Esophagus (tissue), 2 donors: ENCODE data around the gene SLC2A11. TPM values are rescaled to one million over a fixed set of nuclear protein-coding genes. Genes with fewer than 3 reads are reported as not detected.

Source experiments
- H3K27ac ChIP-seq, 2 donors: one replicate each; pipeline ENCODE4 v1.5.1; 2013; ENCODE audit warnings: low read depth in 2 of 2, mild to moderate bottlenecking in 2 of 2, inconsistent platforms in 1 of 2, low read length in 1 of 2, moderate library complexity in 1 of 2
- H3K27me3 ChIP-seq, 2 donors: one replicate each; pipeline ENCODE4 v1.6.1; 2013; ENCODE audit warnings: low read length in 2 of 2, control low read depth in 1 of 2, mild to moderate bottlenecking in 1 of 2; ENCODE audit not compliant: insufficient read depth in 2 of 2, control insufficient read depth in 1 of 2
- H3K36me3 ChIP-seq, 2 donors: one replicate each; pipeline ENCODE4 v1.6.1; 2013; ENCODE audit warnings: low read length in 1 of 2; ENCODE audit not compliant: control insufficient read depth in 2 of 2, insufficient read depth in 2 of 2
- H3K4me1 ChIP-seq, 2 donors: one replicate each; pipeline ENCODE4 v1.6.1; 2013; ENCODE audit warnings: low read length in 1 of 2; ENCODE audit not compliant: control insufficient read depth in 2 of 2, insufficient read depth in 2 of 2
- H3K4me3 ChIP-seq, 2 donors: one replicate each; pipeline ENCODE4 v1.5.1; 2013; ENCODE audit warnings: low read length in 2 of 2, mild to moderate bottlenecking in 2 of 2, low read depth in 1 of 2, moderate library complexity in 1 of 2
- H3K9me3 ChIP-seq, 2 donors: one replicate each; pipeline ENCODE4 v1.6.1; 2013; ENCODE audit warnings: mild to moderate bottlenecking in 2 of 2, low read depth in 1 of 2, low read length in 1 of 2, moderate library complexity in 1 of 2; ENCODE audit not compliant: control insufficient read depth in 2 of 2, insufficient read depth in 1 of 2
- WGBS, 2 donors: extraction: QIAGEN DNeasy Blood & Tissue Kit; methylation state at CpG; one replicate each; pipeline ENCODE4 v1.1.7; 2013; 5-methylcytosine and 5-hydroxymethylcytosine counted together
- polyA plus RNA-seq, 2 donors: library from polyadenylated mRNA; stranded (reverse); fragments of 200-250 nt; gene quantifications; one replicate each; pipeline ENCODE4 v1.2.3, GENCODE V29; 2013
- donor health status: healthy with polysubstance abuse.
- donor health status: Bipolar disorder and iron deficiency.

SLC2A11 gene
- polyA plus RNA-seq, 2 donors: 2.5 to 3.9 TPM

DNA sequence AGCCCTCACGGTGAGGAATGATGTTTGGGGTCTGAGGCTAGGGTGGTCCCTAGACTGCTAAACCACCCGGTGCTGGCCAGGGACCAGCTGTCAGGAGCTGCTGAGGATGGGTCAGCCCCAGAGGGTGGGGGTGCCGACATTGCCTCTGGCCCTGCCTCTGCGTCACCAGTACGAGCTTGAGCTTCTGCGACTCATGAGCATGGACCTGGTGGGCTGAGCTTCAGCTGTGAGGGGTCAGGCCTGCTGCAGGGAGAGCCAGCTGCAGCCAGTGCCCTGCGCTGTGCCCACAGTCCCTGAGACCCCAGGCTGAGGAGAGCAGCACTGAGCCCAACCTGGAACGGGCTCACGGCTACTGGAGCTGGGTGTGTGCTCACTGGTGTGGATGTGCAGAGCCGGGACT lies 25.9 kb upstream of the SLC2A11 start:
- Histone ChIP-seq H3K4me1 (peaks cover 2 to 3% of the 10 kb centered on the region in 2 donors), H3K4me3 (no peak overlapping the region), H3K27ac (no peak overlapping the region), H3K27me3 (no peaks in the 10 kb centered on the region), H3K9me3 (no peaks in the 10 kb centered on the region), H3K36me3 (peaks cover 24 to 61% of the 10 kb centered on the region in 2 donors)
- WGBS, 2 donors: 84 to 90% methylated on average over 10 of the region's 10 CpGs

- H3K36me3 ChIP-seq: peaks cover 24 to 55% of the 10 kb centered on the region in 2 donors
- H3K27me3 ChIP-seq: no peaks in the 10 kb centered on the region
- H3K4me3 ChIP-seq: no peak overlapping the region
- H3K9me3 ChIP-seq: no peaks in the 10 kb centered on the region
- peaks cover 2 to 3% of the 10 kb centered on the region in 2 donors for H3K4me1 ChIP-seq
- 83% methylated on average over 10 to 11 of the region's 11 CpGs for WGBS, 2 donors
- H3K27ac ChIP-seq: no peak overlapping the region
These were observed 25.3 kb upstream of the SLC2A11 start for GRCh38 chr22:23832226-23833016.

- H3K27ac ChIP-seq: no peak overlapping the region
- no peaks in the 10 kb centered on the region for H3K27me3 ChIP-seq
- WGBS, 2 donors: 90 to 93% methylated on average over 16 of the region's 16 CpGs
- H3K4me3 ChIP-seq: no peak overlapping the region
- H3K36me3 ChIP-seq: peaks cover 24 to 53% of the 10 kb centered on the region in 2 donors
- H3K9me3 ChIP-seq: no peaks in the 10 kb centered on the region
- H3K4me1 ChIP-seq: peaks cover 2 to 3% of the 10 kb centered on the region in 2 donors
These were observed 24.5 kb upstream of the SLC2A11 start for GRCh38 chr22:23833017-23833751.

DNA sequence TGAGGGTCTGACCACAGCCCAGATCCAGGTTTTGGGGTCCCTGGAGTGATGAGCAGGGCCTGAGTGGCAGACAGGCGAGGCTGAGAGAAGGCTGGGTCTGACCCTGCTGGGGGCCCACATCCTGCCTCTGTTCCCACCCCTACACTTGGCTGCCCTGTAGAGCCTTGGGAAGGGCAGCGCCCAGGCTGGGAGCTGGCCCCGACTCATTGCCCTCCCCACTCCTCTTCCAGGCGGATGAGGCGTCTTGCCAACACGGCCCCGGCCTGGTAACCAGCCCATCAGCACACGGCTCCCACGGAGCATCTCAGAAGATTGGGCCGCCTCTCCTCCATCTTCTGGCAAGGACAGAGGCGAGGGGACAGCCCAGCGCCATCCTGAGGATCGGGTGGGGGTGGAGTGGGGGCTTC lies 23.8 kb upstream of the SLC2A11 start:
- H3K9me3 ChIP-seq: no peaks in the 10 kb centered on the region
- H3K27ac ChIP-seq: no peak overlapping the region
- WGBS, 2 donors: 79 to 82% methylated on average over 13 of the region's 13 CpGs
- no peaks in the 10 kb centered on the region for H3K27me3 ChIP-seq
- H3K36me3 ChIP-seq: peaks cover 20 to 49% of the 10 kb centered on the region in 2 donors
- H3K4me1 ChIP-seq: peaks cover 2 to 7% of the 10 kb centered on the region in 2 donors
- no peak overlapping the region for H3K4me3 ChIP-seq

GRCh38 chr22:23834406-23834792 lies 23.3 kb upstream of the SLC2A11 start:
- Histone ChIP-seq H3K27ac (no peak overlapping the region), H3K9me3 (no peaks in the 10 kb centered on the region), H3K27me3 (no peaks in the 10 kb centered on the region), H3K4me1 (peaks cover 2 to 6% of the 10 kb centered on the region in 2 donors), H3K4me3 (no peak overlapping the region), H3K36me3 (peaks cover 20 to 44% of the 10 kb centered on the region in 2 donors)
- 91 to 94% methylated on average over 3 of the region's 3 CpGs for WGBS, 2 donors

DNA sequence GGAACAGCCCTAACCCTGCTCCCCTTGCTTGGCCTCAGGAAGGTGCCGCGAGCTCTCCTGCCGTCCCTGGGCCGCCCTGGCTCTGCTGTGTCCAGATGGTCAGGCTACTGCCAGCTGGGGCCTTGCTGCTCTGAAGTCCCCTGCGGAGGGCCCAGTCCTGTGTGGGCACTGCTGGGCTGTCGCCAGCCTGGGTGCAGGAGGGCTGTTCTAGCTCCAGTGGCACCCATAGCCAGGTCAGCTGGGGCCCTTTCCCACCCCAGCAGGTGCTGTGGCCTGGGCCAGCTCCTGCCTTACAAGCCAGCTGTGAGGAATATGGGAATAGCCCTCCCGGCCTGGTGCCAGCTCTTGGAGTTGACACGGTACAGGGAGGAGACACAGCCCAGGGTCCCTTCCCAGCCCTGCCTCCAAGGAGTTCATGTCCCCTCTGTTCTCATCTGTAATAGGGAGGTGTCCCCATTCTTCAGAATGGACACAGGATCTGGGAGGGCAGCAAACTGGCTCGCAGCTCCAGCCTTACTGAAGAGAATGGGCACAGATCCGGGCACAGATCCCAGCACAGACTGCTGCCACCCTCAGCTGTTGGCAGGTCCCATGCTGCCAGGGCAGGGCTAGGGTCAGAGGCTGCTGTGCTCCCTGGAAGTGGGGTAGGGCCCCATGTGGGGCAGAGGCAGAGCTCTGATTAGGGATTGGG lies 22.7 kb upstream of the SLC2A11 start:
- 74 to 78% methylated on average over 10 of the region's 10 CpGs for WGBS, 2 donors
- H3K27ac ChIP-seq: no peak overlapping the region

GRCh38 chr22:23835484-23836144 lies 22.1 kb upstream of the SLC2A11 start:
- Histone ChIP-seq H3K4me1 (peaks cover 2 to 6% of the 10 kb centered on the region in 2 donors), H3K36me3 (peaks cover 20 to 41% of the 10 kb centered on the region in 2 donors), H3K9me3 (no peaks in the 10 kb centered on the region), H3K4me3 (no peak overlapping the region), H3K27ac (no peak overlapping the region), H3K27me3 (no peaks in the 10 kb centered on the region)
- 53 to 62% methylated on average over 11 of the region's 11 CpGs for WGBS, 2 donors

More for the DNA sequence above, 22.7 kb upstream of the SLC2A11 start:
- peaks cover 20 to 41% of the 10 kb centered on the region in 2 donors for H3K36me3 ChIP-seq
- no peak overlapping the region for H3K4me3 ChIP-seq
- no peaks in the 10 kb centered on the region for H3K9me3 ChIP-seq
- peaks cover 2 to 6% of the 10 kb centered on the region in 2 donors for H3K4me1 ChIP-seq
- H3K27me3 ChIP-seq: no peaks in the 10 kb centered on the region

- H3K36me3 ChIP-seq: peaks cover 20 to 37% of the 10 kb centered on the region in 2 donors
These were observed 21.4 kb upstream of the SLC2A11 start for GRCh38 chr22:23836281-23836680.

More at GRCh38 chr22:23836281-23836680, 21.4 kb upstream of the SLC2A11 start:
- WGBS, 2 donors: 61 to 71% methylated on average over 5 of the region's 5 CpGs
- peaks cover 2 to 6% of the 10 kb centered on the region in 2 donors for H3K4me1 ChIP-seq
- H3K9me3 ChIP-seq: no peaks in the 10 kb centered on the region
- H3K27me3 ChIP-seq: no peaks in the 10 kb centered on the region
- H3K27ac ChIP-seq: no peak overlapping the region
- no peak overlapping the region for H3K4me3 ChIP-seq
